CD8-positive, alpha-beta memory T cell (primary cell): Measurements from ENCODE around the gene GPLD1. TPM values are rescaled to one million over a fixed set of nuclear protein-coding genes. Genes with fewer than 3 reads are reported as not detected.

Source experiments
- CTCF ChIA-PET: fragments of 350-600 bp; sonication (Branson Sonifier 250); formaldehyde crosslinking; loops from one replicate; lab custom pipeline; 2021; ENCODE audit warnings: antibody characterized with exemption; lab: Charles Lee
- POLR2A ChIA-PET: fragments of 350-600 bp; sonication (Branson Sonifier 250); formaldehyde crosslinking; loops from one replicate; lab custom pipeline; 2021; ENCODE audit warnings: antibody characterized with exemption; lab: Charles Lee
- DNase-seq, 5 donors: peaks; one replicate each; pipeline versions ENCODE4 v3.0.0 to v3.0.0-alpha.2; 2020 to 2022; ENCODE audit warnings: mixed read lengths in 1 of 5
- H3K27ac ChIP-seq: one replicate; pipeline ENCODE4 v1.7.0; 2013; ENCODE audit warnings: low read depth, mild to moderate bottlenecking, low read length, moderate library complexity
- H3K27me3 ChIP-seq: 2 replicates; pipeline ENCODE4 v1.7.0; 2013; ENCODE audit warnings: low read length, mild to moderate bottlenecking; ENCODE audit not compliant: insufficient read depth, poor library complexity, severe bottlenecking
- H3K36me3 ChIP-seq: 2 replicates; pipeline ENCODE4 v1.7.0; 2013; ENCODE audit warnings: mild to moderate bottlenecking, low read length, moderate library complexity; ENCODE audit not compliant: insufficient read depth
- H3K4me1 ChIP-seq: 2 replicates; pipeline ENCODE4 v1.7.0; 2013; ENCODE audit warnings: mild to moderate bottlenecking, low read length, moderate library complexity; ENCODE audit not compliant: insufficient read depth
- H3K4me3 ChIP-seq: 2 replicates; pipeline ENCODE4 v1.7.0; 2013; ENCODE audit warnings: mild to moderate bottlenecking, low read length
- H3K9me3 ChIP-seq: 2 replicates; pipeline ENCODE4 v1.7.0; 2013; ENCODE audit warnings: mild to moderate bottlenecking, low read length
- H3K27ac Mint-ChIP-seq, 8 donors: one replicate each; pipeline ENCODE4 v1.8.0; 2020 to 2021; ENCODE audit warnings: mixed read lengths in 8 of 8, mild to moderate bottlenecking in 6 of 8, inconsistent platforms in 3 of 8, moderate library complexity in 3 of 8
- H3K27me3 Mint-ChIP-seq, 2 donors: one replicate each; pipeline ENCODE4 v1.8.0; 2020 to 2021; ENCODE audit warnings: mixed read lengths in 2 of 2, mild to moderate bottlenecking in 1 of 2, moderate library complexity in 1 of 2
- H3K36me3 Mint-ChIP-seq, 3 donors: one replicate each; pipeline ENCODE4 v1.8.0; 2020 to 2021; ENCODE audit warnings: mixed read lengths in 3 of 3, inconsistent platforms in 1 of 3, mild to moderate bottlenecking in 1 of 3
- H3K4me1 Mint-ChIP-seq, 3 donors: one replicate each; pipeline ENCODE4 v1.8.0; 2020 to 2021; ENCODE audit warnings: mixed read lengths in 3 of 3, inconsistent platforms in 1 of 3, mild to moderate bottlenecking in 1 of 3
- H3K4me3 Mint-ChIP-seq, 7 donors: one replicate each; pipeline ENCODE4 v1.8.0; 2020 to 2021; ENCODE audit warnings: mixed read lengths in 7 of 7, mild to moderate bottlenecking in 6 of 7, moderate library complexity in 4 of 7, inconsistent platforms in 2 of 7
- H3K9me3 Mint-ChIP-seq, 5 donors: one replicate each; pipeline ENCODE4 v1.8.0; 2020 to 2022; ENCODE audit warnings: mixed read lengths in 5 of 5, mild to moderate bottlenecking in 3 of 5, moderate library complexity in 2 of 5, inconsistent platforms in 1 of 5
- polyA plus RNA-seq: library from polyadenylated mRNA; unstranded; fragments of 300-500 nt; fragmentation: Illumina TruSeq; gene quantifications from one replicate; pipeline ENCODE4 v1.2.3, GENCODE V29; 2021
- total RNA-seq, 2 experiments: library from RNA; stranded (reverse); gene quantifications; one replicate each; pipeline ENCODE4 v1.2.3, GENCODE V29; 2021

Gene GPLD1
- total and polyA plus RNA-seq, 3 experiments from 2014 or later: 0.35 to 0.64 (median 0.46) TPM

DNA sequence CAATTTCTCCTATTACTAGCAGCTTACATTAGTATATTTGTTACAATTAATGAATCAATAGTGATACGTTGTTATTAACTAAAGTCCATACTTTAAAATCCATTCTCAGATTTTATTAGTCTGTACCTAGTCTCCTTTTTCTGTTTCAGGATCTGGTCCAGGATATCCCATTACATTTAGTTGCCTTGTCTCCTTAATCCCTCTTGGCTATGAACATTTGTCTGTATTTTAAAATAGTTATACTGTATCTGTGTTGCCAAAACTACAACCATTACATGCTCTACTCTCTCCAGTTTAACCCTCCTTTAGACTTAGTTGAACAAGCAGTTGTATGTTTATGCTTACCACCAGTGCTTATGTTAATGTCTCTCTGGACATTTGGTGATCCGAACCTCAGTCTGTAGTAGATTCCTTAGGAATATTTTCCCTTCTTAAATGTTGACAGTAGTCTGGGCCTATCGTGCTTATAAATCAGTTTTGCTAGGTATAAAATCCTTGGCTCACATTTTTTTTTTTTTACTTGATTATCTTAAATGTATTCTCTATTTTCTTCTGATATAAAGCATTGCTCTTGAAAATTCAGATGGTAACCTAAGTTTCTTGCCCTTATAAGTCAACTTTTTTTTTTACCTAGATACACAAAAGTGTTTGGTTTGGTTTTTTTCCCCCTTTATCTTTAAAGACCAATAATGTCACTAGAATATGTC is 17.6 kb upstream of the GPLD1 start:
- peaks cover 0 to 4% (median 0%) of the 10 kb centered on the region in 5 donors for H3K9me3 Mint-ChIP-seq
- CTCF ChIA-PET: no interaction called here
- H3K27ac ChIP-seq: no peak overlapping the region
- H3K36me3 Mint-ChIP-seq: peaks cover 43 to 80% (median 52%) of the 10 kb centered on the region in 3 donors
- no peaks in the 10 kb centered on the region for H3K9me3 ChIP-seq
- DNase-seq: no peak
- H3K4me1 ChIP-seq: no peaks in the 10 kb centered on the region
- H3K27ac Mint-ChIP-seq: no peak overlapping the region
- peaks cover 0 to 2% of the 10 kb centered on the region in 2 donors for H3K27me3 Mint-ChIP-seq
- no peak overlapping the region for H3K4me3 Mint-ChIP-seq
- no peak overlapping the region for H3K4me3 ChIP-seq
- no peaks in the 10 kb centered on the region for H3K27me3 ChIP-seq
- peaks cover 0 to 16% (median 7%) of the 10 kb centered on the region in 3 donors for H3K4me1 Mint-ChIP-seq
- H3K36me3 ChIP-seq: peaks cover 8% of the 10 kb centered on the region
- POLR2A ChIA-PET: no interaction called here

GRCh38 chr6:24504649-24505586 is 15.5 kb upstream of the GPLD1 start:
- Mint-ChIP-seq H3K27ac (no peak overlapping the region), H3K9me3 (peaks cover 0 to 4% (median 0%) of the 10 kb centered on the region in 5 donors), H3K4me1 (peaks cover 0 to 11% (median 10%) of the 10 kb centered on the region in 3 donors), H3K4me3 (no peak overlapping the region), H3K27me3 (peaks cover 0 to 2% of the 10 kb centered on the region in 2 donors), H3K36me3 (peaks cover 38 to 64% (median 42%) of the 10 kb centered on the region in 3 donors)
- ChIA-PET CTCF (no interaction called here), POLR2A (no interaction called here)
- Histone ChIP-seq H3K9me3 (no peaks in the 10 kb centered on the region), H3K4me3 (no peak overlapping the region), H3K27me3 (no peaks in the 10 kb centered on the region), H3K36me3 (peaks cover 4% of the 10 kb centered on the region), H3K27ac (no peak overlapping the region), H3K4me1 (no peaks in the 10 kb centered on the region)
- DNase-seq: no peak

GRCh38 chr6:24504287-24504648 is 14.9 kb upstream of the GPLD1 start:
- Mint-ChIP-seq H3K36me3 (peaks cover 32 to 58% (median 36%) of the 10 kb centered on the region in 3 donors), H3K4me3 (no peak overlapping the region), H3K27ac (no peak overlapping the region), H3K4me1 (peaks cover 0 to 7% (median 5%) of the 10 kb centered on the region in 3 donors), H3K9me3 (peaks cover 0 to 4% (median 0%) of the 10 kb centered on the region in 5 donors), H3K27me3 (peaks cover 0 to 2% of the 10 kb centered on the region in 2 donors)
- no peak overlapping the region for H3K27ac ChIP-seq
- H3K4me1 ChIP-seq: no peaks in the 10 kb centered on the region
- DNase-seq: no peak
- ChIA-PET POLR2A (no interaction called here), CTCF (no interaction called here)
- H3K4me3 ChIP-seq: no peak overlapping the region
- H3K36me3 ChIP-seq: peaks cover 4% of the 10 kb centered on the region
- H3K9me3 ChIP-seq: no peaks in the 10 kb centered on the region
- H3K27me3 ChIP-seq: no peaks in the 10 kb centered on the region

GRCh38 chr6:24501914-24502313 is 12.5 kb upstream of the GPLD1 start:
- peaks cover 0 to 8% (median 0%) of the 10 kb centered on the region in 3 donors for H3K4me1 Mint-ChIP-seq
- H3K36me3 ChIP-seq: peaks cover 4% of the 10 kb centered on the region
- H3K27ac ChIP-seq: no peak overlapping the region
- H3K36me3 Mint-ChIP-seq: peaks cover 22 to 43% (median 23%) of the 10 kb centered on the region in 3 donors
- DNase-seq: no peak
- ChIA-PET CTCF (interaction anchor here (1.7 kb wide), 1 partner anchor 10 kb away, joined by 5 read pairs; no protein-coding TSS in a partner anchor), POLR2A (no interaction called here)
- no peaks in the 10 kb centered on the region for H3K9me3 ChIP-seq
- no peaks in the 10 kb centered on the region for H3K27me3 ChIP-seq
- no peaks in the 10 kb centered on the region for H3K4me1 ChIP-seq
- peaks cover 0 to 2% of the 10 kb centered on the region in 2 donors for H3K27me3 Mint-ChIP-seq
- no peak overlapping the region for H3K4me3 Mint-ChIP-seq
- no peak overlapping the region for H3K27ac Mint-ChIP-seq
- no peak overlapping the region for H3K4me3 ChIP-seq
- H3K9me3 Mint-ChIP-seq: peaks cover 0 to 4% (median 0%) of the 10 kb centered on the region in 5 donors

- H3K4me1 ChIP-seq: no peaks in the 10 kb centered on the region
- no peak for DNase-seq
- peaks cover 4% of the 10 kb centered on the region for H3K36me3 ChIP-seq
- H3K27me3 Mint-ChIP-seq: peaks cover 0 to 2% of the 10 kb centered on the region in 2 donors
- ChIA-PET CTCF (interaction anchor here (1.0 to 1.7 kb wide), 2 partner anchors 9 to 20 kb away, joined by 3 to 5 read pairs; no protein-coding TSS in a partner anchor), POLR2A (no interaction called here)
- peaks cover under 1 to 10% (median 5%) of the 10 kb centered on the region in 3 donors for H3K4me1 Mint-ChIP-seq
- H3K27ac Mint-ChIP-seq: no peak overlapping the region
- H3K36me3 Mint-ChIP-seq: peaks cover 24 to 43% (median 25%) of the 10 kb centered on the region in 3 donors
- no peaks in the 10 kb centered on the region for H3K9me3 ChIP-seq
- no peak overlapping the region for H3K4me3 Mint-ChIP-seq
- H3K27me3 ChIP-seq: no peaks in the 10 kb centered on the region
- H3K4me3 ChIP-seq: no peak overlapping the region
- no peak overlapping the region for H3K27ac ChIP-seq
- H3K9me3 Mint-ChIP-seq: peaks cover 0 to 7% (median 0%) of the 10 kb centered on the region in 5 donors
Observed at GRCh38 chr6:24501374-24501773, 12.0 kb upstream of the GPLD1 start.

DNA sequence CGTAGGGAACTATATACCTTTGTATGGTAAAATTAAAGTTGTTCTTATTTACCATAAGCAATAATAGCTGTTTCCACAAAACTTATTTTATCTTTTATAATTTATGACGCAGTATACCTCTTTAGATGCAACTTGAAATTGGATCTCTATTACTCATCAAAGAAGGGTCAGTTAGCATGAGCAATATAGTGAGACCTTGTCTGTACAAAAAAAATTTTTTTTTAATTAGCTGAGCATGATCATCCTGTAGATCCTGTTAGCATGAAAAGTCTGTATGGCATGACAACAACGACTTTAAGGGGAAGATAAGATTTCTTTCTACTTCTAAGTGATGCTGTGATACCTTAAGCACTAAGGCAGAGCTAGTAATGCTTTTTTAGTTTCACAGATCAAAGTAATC is 11.3 kb upstream of the GPLD1 start:
- no peak overlapping the region for H3K4me3 Mint-ChIP-seq
- H3K4me3 ChIP-seq: no peak overlapping the region
- H3K9me3 Mint-ChIP-seq: peaks cover 0 to 7% (median 0%) of the 10 kb centered on the region in 5 donors
- CTCF ChIA-PET: interaction anchor here (1.0 to 1.7 kb wide), 2 partner anchors 9 to 20 kb away, joined by 3 to 5 read pairs; no protein-coding TSS in a partner anchor
- peaks cover 22 to 41% (median 25%) of the 10 kb centered on the region in 3 donors for H3K36me3 Mint-ChIP-seq
- DNase-seq: no peak
- no peaks in the 10 kb centered on the region for H3K27me3 ChIP-seq
- POLR2A ChIA-PET: no interaction called here
- H3K27ac Mint-ChIP-seq: no peak overlapping the region
- H3K4me1 Mint-ChIP-seq: peaks cover 6 to 15% (median 12%) of the 10 kb centered on the region in 3 donors
- H3K36me3 ChIP-seq: peaks cover 4% of the 10 kb centered on the region
- H3K27me3 Mint-ChIP-seq: peaks cover 0 to 2% of the 10 kb centered on the region in 2 donors
- H3K27ac ChIP-seq: no peak overlapping the region
- peaks cover 4% of the 10 kb centered on the region for H3K4me1 ChIP-seq
- H3K9me3 ChIP-seq: no peaks in the 10 kb centered on the region

GRCh38 chr6:24497254-24497970 is 8.0 kb upstream of the GPLD1 start:
- Histone ChIP-seq H3K36me3 (peaks cover 4% of the 10 kb centered on the region), H3K27ac (no peak overlapping the region), H3K4me1 (peaks cover 19% of the 10 kb centered on the region), H3K4me3 (no peak overlapping the region), H3K9me3 (no peaks in the 10 kb centered on the region), H3K27me3 (no peaks in the 10 kb centered on the region)
- H3K27ac Mint-ChIP-seq: peak overlapping the region in 5 of 8 donors; percentile 6 to 42 (median 36)
- H3K4me1 Mint-ChIP-seq: peaks cover 27 to 29% (median 27%) of the 10 kb centered on the region in 3 donors
- H3K9me3 Mint-ChIP-seq: peaks cover 0 to 7% (median 0%) of the 10 kb centered on the region in 5 donors
- H3K4me3 Mint-ChIP-seq: peak overlapping the region in 3 of 7 donors; percentile 23 to 91 (median 50)
- CTCF ChIA-PET: no interaction called here
- H3K27me3 Mint-ChIP-seq: peaks cover 0 to 2% of the 10 kb centered on the region in 2 donors
- peaks cover 8 to 14% (median 14%) of the 10 kb centered on the region in 3 donors for H3K36me3 Mint-ChIP-seq
- POLR2A ChIA-PET: no interaction called here
- peak in 1 of 5 donors; percentile 5 for DNase-seq
